Suprapubic skin (tissue), 4 donors: ENCODE results near the gene STXBP4.

ENCODE experiments used
- EP300 ChIP-seq: sonication (generic); formaldehyde crosslinking; IDR thresholded peaks from one replicate; pipeline ENCODE4 v1.6.1; 2017; ENCODE audit warnings: antibody characterized with exemption
- POLR2AphosphoS5 ChIP-seq, 3 donors: sonication (generic); formaldehyde crosslinking; IDR thresholded peaks; one replicate each; pipeline ENCODE4 v1.6.1; 2017; ENCODE audit warnings: antibody characterized with exemption in 3 of 3

- TF ChIP-seq POLR2AphosphoS5 (IDR thresholded peaks at IDR 0.05) (no peak), EP300 (no peak)
Measured at GRCh38 chr17:55056526-55056925, 88.0 kb downstream of the STXBP4 start.
